ENCODE measurements around the gene SCIN.
"Not testable (repeated sequence)": the region's sequence is repeated elsewhere in the genome, so short reads cannot be mapped to it uniquely, and the experiment has no call there.

Gene SCIN

GRCh38 chr7:12688485-12689170 lies 118.1 kb downstream of the SCIN start:
- peak overlapping the region; percentile 2 for H3K4me3 ChIP-seq (ENCODE audit: low read length)
- not testable (repeated sequence) for H3K27me3 ChIP-seq (ENCODE audit: control insufficient read depth, insufficient read depth, low read length); H3K27ac ChIP-seq (ENCODE audit: low read depth, low read length); H3K4me1 ChIP-seq (ENCODE audit: control insufficient read depth, insufficient read depth, low read length); H3K9ac ChIP-seq (ENCODE audit: low read length); H3K36me3 ChIP-seq (ENCODE audit: control insufficient read depth, insufficient read depth, low read length)

GRCh38 chr7:12689451-12689850 lies 118.9 kb downstream of the SCIN start:
- H3K4me1 ChIP-seq (ENCODE audit: control insufficient read depth, insufficient read depth, low read length): peaks cover 5% of the 10 kb centered on the region
- no peaks in the 10 kb centered on the region for H3K36me3 ChIP-seq (ENCODE audit: control insufficient read depth, insufficient read depth, low read length)
- H3K27ac ChIP-seq (ENCODE audit: low read depth, low read length): no peak overlapping the region
- H3K4me3 ChIP-seq (ENCODE audit: low read length): peak overlapping the region; percentile 2
- no peak overlapping the region for H3K9ac ChIP-seq (ENCODE audit: low read length)
- no peaks in the 10 kb centered on the region for H3K27me3 ChIP-seq (ENCODE audit: control insufficient read depth, insufficient read depth, low read length)

- Histone ChIP-seq H3K9ac (ENCODE audit: low read length) (no peak overlapping the region), H3K27ac (ENCODE audit: low read depth, low read length) (no peak overlapping the region), H3K36me3 (ENCODE audit: control insufficient read depth, insufficient read depth, low read length) (no peaks in the 10 kb centered on the region), H3K4me3 (ENCODE audit: low read length) (peak overlapping the region; percentile 21), H3K27me3 (ENCODE audit: control insufficient read depth, insufficient read depth, low read length) (no peaks in the 10 kb centered on the region), H3K4me1 (ENCODE audit: control insufficient read depth, insufficient read depth, low read length) (peaks cover 5% of the 10 kb centered on the region)
Measured at GRCh38 chr7:12690041-12690878, 119.7 kb downstream of the SCIN start.

- H3K36me3 ChIP-seq (ENCODE audit: control insufficient read depth, insufficient read depth, low read length); H3K4me1 ChIP-seq (ENCODE audit: control insufficient read depth, insufficient read depth, low read length); H3K4me3 ChIP-seq (ENCODE audit: low read length); H3K27ac ChIP-seq (ENCODE audit: low read depth, low read length); H3K27me3 ChIP-seq (ENCODE audit: control insufficient read depth, insufficient read depth, low read length); H3K9ac ChIP-seq (ENCODE audit: low read length): not testable (repeated sequence)
Measured at GRCh38 chr7:12691388-12691787, 120.9 kb downstream of the SCIN start.

GRCh38 chr7:12692035-12692434 lies 121.5 kb downstream of the SCIN start:
- H3K4me1 ChIP-seq (ENCODE audit: control insufficient read depth, insufficient read depth, low read length): no peaks in the 10 kb centered on the region
- H3K36me3 ChIP-seq (ENCODE audit: control insufficient read depth, insufficient read depth, low read length): no peaks in the 10 kb centered on the region
- H3K27me3 ChIP-seq (ENCODE audit: control insufficient read depth, insufficient read depth, low read length): no peaks in the 10 kb centered on the region
- no peak overlapping the region for H3K9ac ChIP-seq (ENCODE audit: low read length)
- H3K27ac ChIP-seq (ENCODE audit: low read depth, low read length): no peak overlapping the region
- no peak overlapping the region for H3K4me3 ChIP-seq (ENCODE audit: low read length)

- Histone ChIP-seq H3K27me3 (ENCODE audit: control insufficient read depth, insufficient read depth, low read length) (no peaks in the 10 kb centered on the region), H3K4me3 (ENCODE audit: low read length) (no peak overlapping the region), H3K27ac (ENCODE audit: low read depth, low read length) (no peak overlapping the region), H3K9ac (ENCODE audit: low read length) (no peak overlapping the region), H3K36me3 (ENCODE audit: control insufficient read depth, insufficient read depth, low read length) (no peaks in the 10 kb centered on the region), H3K4me1 (ENCODE audit: control insufficient read depth, insufficient read depth, low read length) (no peaks in the 10 kb centered on the region)
Measured at GRCh38 chr7:12692479-12693259, 122.1 kb downstream of the SCIN start.

- H3K4me3 ChIP-seq (ENCODE audit: low read length): no peak overlapping the region
- no peak overlapping the region for H3K9ac ChIP-seq (ENCODE audit: low read length)
- no peak overlapping the region for H3K27ac ChIP-seq (ENCODE audit: low read depth, low read length)
- no peaks in the 10 kb centered on the region for H3K36me3 ChIP-seq (ENCODE audit: control insufficient read depth, insufficient read depth, low read length)
- H3K4me1 ChIP-seq (ENCODE audit: control insufficient read depth, insufficient read depth, low read length): no peaks in the 10 kb centered on the region
- H3K27me3 ChIP-seq (ENCODE audit: control insufficient read depth, insufficient read depth, low read length): no peaks in the 10 kb centered on the region
Measured at GRCh38 chr7:12694817-12695216, 124.3 kb downstream of the SCIN start.

- no peak overlapping the region for H3K9ac ChIP-seq (ENCODE audit: low read length)
- no peaks in the 10 kb centered on the region for H3K36me3 ChIP-seq (ENCODE audit: control insufficient read depth, insufficient read depth, low read length)
- no peak overlapping the region for H3K27ac ChIP-seq (ENCODE audit: low read depth, low read length)
- no peak overlapping the region for H3K4me3 ChIP-seq (ENCODE audit: low read length)
- H3K4me1 ChIP-seq (ENCODE audit: control insufficient read depth, insufficient read depth, low read length): no peaks in the 10 kb centered on the region
- H3K27me3 ChIP-seq (ENCODE audit: control insufficient read depth, insufficient read depth, low read length): no peaks in the 10 kb centered on the region
Measured at GRCh38 chr7:12695965-12696364, 125.4 kb downstream of the SCIN start.

- no peaks in the 10 kb centered on the region for H3K4me1 ChIP-seq (ENCODE audit: control insufficient read depth, insufficient read depth, low read length)
- H3K27me3 ChIP-seq (ENCODE audit: control insufficient read depth, insufficient read depth, low read length): no peaks in the 10 kb centered on the region
- no peak overlapping the region for H3K9ac ChIP-seq (ENCODE audit: low read length)
- H3K36me3 ChIP-seq (ENCODE audit: control insufficient read depth, insufficient read depth, low read length): no peaks in the 10 kb centered on the region
- no peak overlapping the region for H3K27ac ChIP-seq (ENCODE audit: low read depth, low read length)
- no peak overlapping the region for H3K4me3 ChIP-seq (ENCODE audit: low read length)
Measured at GRCh38 chr7:12699299-12699698, 128.8 kb downstream of the SCIN start.

GRCh38 chr7:12701433-12701832 lies 130.9 kb downstream of the SCIN start:
- Histone ChIP-seq H3K27me3 (ENCODE audit: control insufficient read depth, insufficient read depth, low read length) (no peaks in the 10 kb centered on the region), H3K36me3 (ENCODE audit: control insufficient read depth, insufficient read depth, low read length) (no peaks in the 10 kb centered on the region), H3K9ac (ENCODE audit: low read length) (no peak overlapping the region), H3K27ac (ENCODE audit: low read depth, low read length) (no peak overlapping the region), H3K4me3 (ENCODE audit: low read length) (no peak overlapping the region), H3K4me1 (ENCODE audit: control insufficient read depth, insufficient read depth, low read length) (no peaks in the 10 kb centered on the region)

GRCh38 chr7:12703881-12704280 lies 133.4 kb downstream of the SCIN start:
- no peak overlapping the region for H3K9ac ChIP-seq (ENCODE audit: low read length)
- no peaks in the 10 kb centered on the region for H3K4me1 ChIP-seq (ENCODE audit: control insufficient read depth, insufficient read depth, low read length)
- H3K27me3 ChIP-seq (ENCODE audit: control insufficient read depth, insufficient read depth, low read length): no peaks in the 10 kb centered on the region
- H3K4me3 ChIP-seq (ENCODE audit: low read length): no peak overlapping the region
- H3K36me3 ChIP-seq (ENCODE audit: control insufficient read depth, insufficient read depth, low read length): no peaks in the 10 kb centered on the region
- no peak overlapping the region for H3K27ac ChIP-seq (ENCODE audit: low read depth, low read length)

- H3K9ac ChIP-seq (ENCODE audit: low read length): no peak overlapping the region
- no peak overlapping the region for H3K27ac ChIP-seq (ENCODE audit: low read depth, low read length)
- H3K4me1 ChIP-seq (ENCODE audit: control insufficient read depth, insufficient read depth, low read length): no peaks in the 10 kb centered on the region
- no peak overlapping the region for H3K4me3 ChIP-seq (ENCODE audit: low read length)
- no peaks in the 10 kb centered on the region for H3K27me3 ChIP-seq (ENCODE audit: control insufficient read depth, insufficient read depth, low read length)
- no peaks in the 10 kb centered on the region for H3K36me3 ChIP-seq (ENCODE audit: control insufficient read depth, insufficient read depth, low read length)
Measured at GRCh38 chr7:12705878-12706277, 135.4 kb downstream of the SCIN start.

Data from rectal smooth muscle tissue (tissue), 1 donor.